ENCODE data around the gene DLD. TPM values are rescaled to one million over a fixed set of nuclear protein-coding genes. Genes with fewer than 3 reads are reported as not detected.

The DLD gene
- total RNA-seq, 1 donor from 2014 or later = 53.0 TPM

DNA sequence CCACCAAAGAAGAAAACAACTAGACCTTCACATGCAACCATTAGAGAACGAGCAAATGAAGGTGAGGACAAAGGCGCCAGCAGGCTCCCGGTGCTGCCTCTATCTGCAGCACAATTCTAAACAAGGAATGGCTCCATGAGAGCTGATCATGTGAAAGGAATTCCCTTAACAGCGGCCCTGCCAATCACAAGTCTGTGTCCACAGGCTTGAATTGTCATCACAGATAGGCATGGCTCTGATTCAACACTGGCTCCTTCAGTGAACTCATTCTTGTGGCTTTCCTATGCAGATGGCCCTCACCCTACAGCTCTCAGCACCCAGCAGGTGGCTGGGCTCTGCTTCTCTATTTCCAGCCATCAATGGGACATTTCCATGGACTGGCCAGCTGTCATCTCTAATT lies 75.7 kb downstream of the DLD start:
- no peak for DNase-seq (ENCODE audit: extremely low read depth, low read depth, low spot score)

DNA sequence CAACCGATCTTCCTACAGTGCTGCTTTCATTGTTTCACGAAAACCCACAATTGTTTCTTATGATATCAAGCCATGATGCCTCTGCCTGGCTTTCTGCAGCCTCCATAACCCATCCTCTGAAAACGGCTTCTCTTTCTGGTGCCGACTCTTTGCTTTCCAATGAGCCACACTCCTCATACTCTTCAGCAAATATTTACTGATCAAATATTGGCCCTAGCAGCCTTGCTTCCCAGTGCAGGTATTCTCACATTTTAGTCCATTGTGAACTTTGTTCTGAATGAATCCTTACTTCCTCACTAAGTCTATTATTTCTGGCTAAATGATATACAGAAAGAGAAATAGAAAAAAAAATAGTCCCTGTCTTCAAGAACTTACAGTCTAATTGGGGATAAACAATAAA lies 76.4 kb downstream of the DLD start:
- DNase-seq (ENCODE audit: extremely low read depth, low read depth, low spot score) = no peak

- DNase-seq (ENCODE audit: extremely low read depth, low read depth, low spot score) = no peak
Measured at GRCh38 chr7:107968449-107968848, 77.5 kb downstream of the DLD start.

DNA sequence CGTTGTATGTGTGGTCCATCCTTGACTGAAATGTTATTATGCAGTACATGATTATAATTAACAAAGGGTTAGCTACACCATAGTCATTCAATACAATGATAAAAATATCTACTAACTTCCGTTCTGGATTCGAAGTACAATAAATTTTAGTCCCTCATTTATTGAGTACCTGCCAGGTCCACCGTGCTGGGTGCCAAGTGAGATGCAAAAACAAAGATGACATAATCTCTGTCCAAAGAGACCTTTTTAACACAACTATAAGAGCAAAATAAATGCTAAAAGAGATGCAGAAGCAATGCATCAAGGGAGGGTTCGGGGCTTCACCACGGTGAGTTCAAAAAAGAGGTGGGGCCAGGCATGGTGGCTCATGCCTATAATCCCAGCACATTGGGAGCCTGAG lies 78.9 kb downstream of the DLD start:
- DNase-seq (ENCODE audit: extremely low read depth, low read depth, low spot score) = no peak

Other genes starting within 250 kb of the DLD start
- gene SLC26A4, start 230.4 kb upstream of the DLD start, total RNA-seq = 0.47 and 0.73 TPM in 2 replicates
- 14.6 and 22.3 TPM in 2 replicates for gene CBLL1, start 147.0 kb upstream of the DLD start, total RNA-seq
- gene SLC26A3, start 88.0 kb upstream of the DLD start, total RNA-seq = not detected in 2 replicates
- gene LAMB1, start 112.0 kb downstream of the DLD start, total RNA-seq = 458 and 732 TPM in 2 replicates
- gene LAMB4, start 239.2 kb downstream of the DLD start, total RNA-seq = 0.24 and 0.47 TPM in 2 replicates

All from glomerular endothelial cell (primary cell).